ENCODE data around the gene PRPF40A.
"Not testable (repeated sequence)": the region's sequence is repeated elsewhere in the genome, so short reads cannot be mapped to it uniquely, and the experiment has no call there.

DNA sequence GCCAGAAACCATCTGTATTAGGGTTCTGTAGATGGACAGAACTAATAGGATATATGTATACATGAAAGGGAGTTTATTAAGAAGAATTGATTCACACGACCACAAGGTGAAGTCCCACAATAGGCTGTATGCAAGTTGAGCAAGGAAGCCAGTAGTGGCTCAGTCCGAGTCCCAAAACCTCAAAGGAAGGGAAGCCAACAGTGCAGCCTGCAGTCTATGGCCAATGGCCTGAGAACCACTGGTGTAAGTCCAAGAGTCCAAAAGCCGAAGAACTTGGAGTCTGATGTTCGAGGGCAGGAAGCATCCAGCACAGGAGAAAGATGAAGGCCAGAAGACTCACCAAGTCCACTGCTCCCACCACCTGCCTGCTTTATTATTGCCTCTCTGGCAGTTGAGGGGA, 45.9 kb upstream of the PRPF40A start:
- TF ChIP-seq, protein P1, sequence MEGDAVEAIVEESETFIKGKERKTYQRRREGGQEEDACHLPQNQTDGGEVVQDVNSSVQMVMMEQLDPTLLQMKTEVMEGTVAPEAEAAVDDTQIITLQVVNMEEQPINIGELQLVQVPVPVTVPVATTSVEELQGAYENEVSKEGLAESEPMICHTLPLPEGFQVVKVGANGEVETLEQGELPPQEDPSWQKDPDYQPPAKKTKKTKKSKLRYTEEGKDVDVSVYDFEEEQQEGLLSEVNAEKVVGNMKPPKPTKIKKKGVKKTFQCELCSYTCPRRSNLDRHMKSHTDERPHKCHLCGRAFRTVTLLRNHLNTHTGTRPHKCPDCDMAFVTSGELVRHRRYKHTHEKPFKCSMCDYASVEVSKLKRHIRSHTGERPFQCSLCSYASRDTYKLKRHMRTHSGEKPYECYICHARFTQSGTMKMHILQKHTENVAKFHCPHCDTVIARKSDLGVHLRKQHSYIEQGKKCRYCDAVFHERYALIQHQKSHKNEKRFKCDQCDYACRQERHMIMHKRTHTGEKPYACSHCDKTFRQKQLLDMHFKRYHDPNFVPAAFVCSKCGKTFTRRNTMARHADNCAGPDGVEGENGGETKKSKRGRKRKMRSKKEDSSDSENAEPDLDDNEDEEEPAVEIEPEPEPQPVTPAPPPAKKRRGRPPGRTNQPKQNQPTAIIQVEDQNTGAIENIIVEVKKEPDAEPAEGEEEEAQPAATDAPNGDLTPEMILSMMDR (IDR thresholded peaks at IDR 0.05) = not testable (repeated sequence)
- not testable (repeated sequence) for TF ChIP-seq POLR2AphosphoS5 (IDR thresholded peaks at IDR 0.05)
